Sigmoid colon (tissue), 7 donors: ENCODE data around the gene OR4B1. TPM values are rescaled to one million over a fixed set of nuclear protein-coding genes. Genes with fewer than 3 reads are reported as not detected.

ENCODE experiments used
- DNase-seq: peaks from one replicate; pipeline ENCODE4 v3.0.0-alpha.2; 2019
- H3K27ac ChIP-seq, 4 donors: fragments of 200-600 bp; sonication (generic); one replicate each; pipeline ENCODE4 v1.5.1; 2016 to 2019; ENCODE audit warnings: mild to moderate bottlenecking in 1 of 4
- H3K27me3 ChIP-seq, 3 donors: fragments of 200-600 bp; sonication (generic); one replicate each; pipeline ENCODE4 v1.5.1; 2019; ENCODE audit warnings: mild to moderate bottlenecking in 1 of 3
- H3K36me3 ChIP-seq, 4 donors: fragments of 200-600 bp; sonication (generic); one replicate each; pipeline ENCODE4 v1.5.1; 2016 to 2019
- H3K4me1 ChIP-seq, 4 donors: fragments of 200-600 bp; sonication (generic); one replicate each; pipeline ENCODE4 v1.5.1; 2017 to 2019
- H3K4me3 ChIP-seq, 4 donors: fragments of 200-600 bp; sonication (generic); one replicate each; pipeline ENCODE4 v1.5.1; 2017 to 2019; ENCODE audit warnings: mild to moderate bottlenecking in 2 of 4, moderate library complexity in 1 of 4
- H3K9me3 ChIP-seq, 4 donors: fragments of 200-600 bp in 3 of 4; sonication (generic) in 3 of 4; one replicate each; pipeline versions ENCODE4 v1.5.1 to v1.6.1; 2013 to 2019
- CTCF ChIP-seq, 4 experiments: fragments of 450-650 bp in 3 of 4; fragments of 200-600 bp in 1 of 4; IDR thresholded peaks; one replicate each; pipeline ENCODE4 v1.5.1; 2016 to 2019; ENCODE audit warnings: antibody characterized with exemption in 4 of 4, mild to moderate bottlenecking in 3 of 4, moderate library complexity in 2 of 4
- EP300 ChIP-seq, 4 donors: sonication (generic); formaldehyde crosslinking; IDR thresholded peaks; one replicate each; pipeline ENCODE4 v1.6.1; 2017; ENCODE audit warnings: antibody characterized with exemption in 4 of 4
- POLR2A ChIP-seq, 2 donors: fragments of 450-650 bp; IDR thresholded peaks; one replicate each; pipeline ENCODE4 v1.6.1; 2016; ENCODE audit warnings: antibody characterized with exemption in 2 of 2, mild to moderate bottlenecking in 2 of 2, moderate library complexity in 2 of 2
- POLR2AphosphoS5 ChIP-seq, 4 donors: sonication (generic); formaldehyde crosslinking; IDR thresholded peaks; one replicate each; pipeline ENCODE4 v1.6.1; 2017; ENCODE audit warnings: antibody characterized with exemption in 4 of 4
- WGBS, 2 donors: extraction: QIAGEN DNeasy Blood & Tissue Kit; methylation state at CpG; one replicate each; pipeline ENCODE4 v1.1.7; 2013; 5-methylcytosine and 5-hydroxymethylcytosine counted together
- intact Hi-C: fragments of 100-400 bp; cut with DNase I; formaldehyde crosslinking; loops from one replicate; pipeline ENCODE4 v1.15.1; 2023
- polyA plus RNA-seq, 3 donors: library from polyadenylated mRNA; stranded (reverse); fragments of 200-250 nt; gene quantifications; one replicate each; pipeline ENCODE4 v1.2.3, GENCODE V29; 2013
- total RNA-seq, 4 donors: library from RNA; depleted of rRNA; stranded (reverse); fragments of >200 nt; gene quantifications; one replicate each; pipeline ENCODE4 v1.1.0, GENCODE V29; 2016
- donor health status: healthy with polysubstance abuse.
- donor health status: Bipolar disorder and iron deficiency.
- donor health status: healthy.

OR4B1 gene
- total and polyA plus RNA-seq, 7 donors: not detected

GRCh38 chr11:48244804-48245203, 28.2 kb downstream of the OR4B1 start, which contains the start of gene OR4X2:
OR4X2 (plus strand) TSS chr11:48245104; CDS start chr11:48245104, 0 bp downstream.
- Histone ChIP-seq H3K4me1 (no peaks in the 10 kb centered on the region), H3K27ac (no peak within 1 kb of the TSS)
- intact Hi-C loops: no loop called here

GRCh38 chr11:48248902-48249301, 32.3 kb downstream of the OR4B1 start:
- intact Hi-C loops: no loop called here
- DNase-seq: no peak
- Histone ChIP-seq H3K9me3 (peaks cover 0 to 10% (median 0%) of the 10 kb centered on the region in 4 donors), H3K4me3 (no peak overlapping the region), H3K36me3 (no peaks in the 10 kb centered on the region), H3K27ac (no peak overlapping the region), H3K27me3 (no peaks in the 10 kb centered on the region), H3K4me1 (no peaks in the 10 kb centered on the region)
- TF ChIP-seq POLR2AphosphoS5 (IDR thresholded peaks at IDR 0.05) (no peak), EP300 (IDR thresholded peaks at IDR 0.05) (no peak), CTCF (IDR thresholded peaks at IDR 0.05) (no peak), POLR2A (IDR thresholded peaks at IDR 0.05) (no peak)
- WGBS, 2 donors: 91 to 93% methylated on average over 1 of the region's 1 CpG

More at GRCh38 chr11:48244804-48245203, 28.2 kb downstream of the OR4B1 start, which contains the start of gene OR4X2:
- TF ChIP-seq CTCF (IDR thresholded peaks at IDR 0.05) (no peak), POLR2A (IDR thresholded peaks at IDR 0.05) (no peak), POLR2AphosphoS5 (IDR thresholded peaks at IDR 0.05) (no peak), EP300 (IDR thresholded peaks at IDR 0.05) (no peak)
- peaks cover 0 to 10% (median 0%) of the 10 kb centered on the region in 4 donors for H3K9me3 ChIP-seq
- no peaks in the 10 kb centered on the region for H3K27me3 ChIP-seq
- H3K36me3 ChIP-seq: no peaks in the 10 kb centered on the region
- DNase-seq: no peak
- H3K4me3 ChIP-seq: no peak within 1 kb of the TSS

- TF ChIP-seq EP300 (IDR thresholded peaks at IDR 0.05): no peak
- no peak for TF ChIP-seq POLR2AphosphoS5 (IDR thresholded peaks at IDR 0.05)
- no peak for TF ChIP-seq POLR2A (IDR thresholded peaks at IDR 0.05)
- TF ChIP-seq CTCF (IDR thresholded peaks at IDR 0.05): no peak
- no peaks in the 10 kb centered on the region for H3K9me3 ChIP-seq
- H3K27me3 ChIP-seq: no peaks in the 10 kb centered on the region
- no peaks in the 10 kb centered on the region for H3K4me1 ChIP-seq
- H3K4me3 ChIP-seq: no peak overlapping the region
- intact Hi-C loops: no loop called here
- no peak overlapping the region for H3K27ac ChIP-seq
- 80 to 86% methylated on average over 2 of the region's 2 CpGs for WGBS, 2 donors
- DNase-seq: no peak
- no peaks in the 10 kb centered on the region for H3K36me3 ChIP-seq
Observed at GRCh38 chr11:48261600-48261999, 45.0 kb downstream of the OR4B1 start.

GRCh38 chr11:48263423-48263911, 46.9 kb downstream of the OR4B1 start, which contains the start of gene OR4X1:
OR4X1 (plus strand) TSS chr11:48263861; CDS start chr11:48263861, 0 bp downstream.
- no peak within 1 kb of the TSS for H3K27ac ChIP-seq
- H3K9me3 ChIP-seq: no peaks in the 10 kb centered on the region
- no peaks in the 10 kb centered on the region for H3K36me3 ChIP-seq
- H3K4me1 ChIP-seq: no peaks in the 10 kb centered on the region
- no peak within 1 kb of the TSS for H3K4me3 ChIP-seq
- DNase-seq: no peak
- intact Hi-C loops: no loop called here
- 27 to 35% methylated on average over 3 of the region's 3 CpGs for WGBS, 2 donors
- TF ChIP-seq EP300 (IDR thresholded peaks at IDR 0.05): no peak
- TF ChIP-seq POLR2A (IDR thresholded peaks at IDR 0.05): no peak
- TF ChIP-seq POLR2AphosphoS5 (IDR thresholded peaks at IDR 0.05): no peak
- TF ChIP-seq CTCF (IDR thresholded peaks at IDR 0.05): no peak
- H3K27me3 ChIP-seq: no peaks in the 10 kb centered on the region

Other genes starting within 250 kb of the OR4B1 start
- 10 to 100 TPM in 3 of 4 donors, 1 to 10 TPM in 1; 7.9 to 12.2 (median 10.3) TPM for gene PTPRJ, start 236.3 kb upstream of the OR4B1 start, total RNA-seq
- gene PTPRJ, start 236.3 kb upstream of the OR4B1 start, polyA plus RNA-seq: 10 to 100 TPM in 1 of 3 donors, 1 to 10 TPM in 2; 2.4 to 23.3 (median 5.3) TPM
- not detected for gene OR4X2, start 28.3 kb downstream of the OR4B1 start, total RNA-seq
- gene OR4X2, start 28.3 kb downstream of the OR4B1 start, polyA plus RNA-seq: not detected
- not detected for gene OR4X1, start 47.1 kb downstream of the OR4B1 start, total RNA-seq
- gene OR4X1, start 47.1 kb downstream of the OR4B1 start, polyA plus RNA-seq: not detected
- not detected for gene OR4S1, start 89.4 kb downstream of the OR4B1 start, total RNA-seq
- gene OR4S1, start 89.4 kb downstream of the OR4B1 start, polyA plus RNA-seq: not detected
- gene OR4C3, start 108.1 kb downstream of the OR4B1 start, total RNA-seq: not detected
- gene OR4C3, start 108.1 kb downstream of the OR4B1 start, polyA plus RNA-seq: not detected
- gene OR4C5, start 149.7 kb downstream of the OR4B1 start, total RNA-seq: not detected
- gene OR4C5, start 149.7 kb downstream of the OR4B1 start, polyA plus RNA-seq: not detected